Umbilical cord (tissue), 2 donors: ENCODE results near the gene PLA2G4A. TPM values are rescaled to one million over a fixed set of nuclear protein-coding genes. Genes with fewer than 3 reads are reported as not detected.
"Not testable (repeated sequence)": the region's sequence is repeated elsewhere in the genome, so short reads cannot be mapped to it uniquely, and the experiment has no call there.

Source experiments
- DNase-seq: peaks from one replicate; pipeline ENCODE4 v3.0.0-alpha.2; 2015; ENCODE audit warnings: low spot score
- total RNA-seq: library from RNA; depleted of rRNA; stranded (reverse); fragments of >200 nt; gene quantifications from one replicate; pipeline ENCODE4 v1.2.3, GENCODE V29; 2014; ENCODE audit warnings: low replicate concordance; ENCODE audit not compliant: insufficient read depth

The PLA2G4A gene
- total RNA-seq, 1 donor from 2014 or later = 17.8 TPM

DNA sequence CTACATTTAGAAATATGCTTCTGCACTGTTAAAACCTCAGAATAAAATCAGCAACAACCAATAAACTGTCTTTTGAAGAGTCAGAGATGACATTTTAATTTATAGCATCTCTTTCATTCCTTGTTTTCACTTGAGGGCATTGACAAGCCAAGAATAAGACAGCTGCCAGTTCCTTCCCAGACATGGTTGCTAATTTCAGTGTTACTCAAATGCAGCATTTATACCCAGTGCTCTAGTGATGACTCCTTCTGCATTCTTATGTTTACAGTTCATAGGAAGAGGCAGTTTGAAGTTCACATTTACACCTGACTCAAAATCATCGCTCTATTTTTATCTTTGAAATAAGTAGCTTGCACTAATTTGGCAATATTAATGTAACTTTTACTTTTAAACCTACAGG lies 44.9 kb downstream of the PLA2G4A start:
- no peak for DNase-seq

DNA sequence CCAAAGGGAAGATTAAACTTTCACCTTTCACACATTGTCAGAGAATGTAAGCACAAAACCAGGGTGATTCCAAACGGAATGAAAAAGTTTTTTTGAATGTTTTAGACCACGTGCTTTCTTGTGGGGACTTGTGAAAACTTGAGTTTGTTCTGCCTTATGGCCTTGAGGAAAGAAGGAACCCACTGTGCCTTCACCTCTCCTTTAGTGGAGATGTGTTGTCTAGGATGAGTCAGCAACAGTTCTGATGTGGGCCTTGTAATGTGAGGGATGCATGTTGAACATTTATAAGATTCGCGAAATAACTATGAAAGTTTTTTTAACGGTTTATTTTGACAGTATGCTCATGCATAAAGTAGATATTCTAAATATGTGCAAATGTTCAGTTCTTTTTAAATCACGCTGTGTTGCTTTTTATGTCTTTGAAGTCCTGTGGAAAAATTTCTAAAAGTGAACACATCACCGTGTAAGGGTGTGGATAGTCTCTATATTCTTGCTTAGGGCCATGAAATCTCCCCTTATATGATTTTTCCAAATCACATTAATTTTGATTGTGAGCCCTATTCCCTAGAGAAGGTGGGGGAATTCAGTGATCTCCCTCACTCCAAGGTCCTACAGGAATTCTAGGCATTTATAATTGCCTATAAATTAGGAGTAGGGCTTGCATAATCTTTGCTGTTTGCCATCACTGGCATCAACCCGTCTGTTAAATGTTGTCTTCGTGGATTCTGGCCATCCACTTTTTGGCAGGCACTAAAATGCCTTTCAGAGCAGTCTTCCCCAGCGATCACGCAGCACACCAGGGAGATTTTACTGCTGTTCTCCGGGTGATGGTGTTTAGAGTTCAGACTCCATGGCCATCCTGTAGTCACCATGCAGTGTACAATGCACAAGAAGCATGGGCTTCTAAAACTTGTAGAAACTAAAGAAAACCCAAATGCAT lies 47.4 kb downstream of the PLA2G4A start:
- DNase-seq = no peak

DNA sequence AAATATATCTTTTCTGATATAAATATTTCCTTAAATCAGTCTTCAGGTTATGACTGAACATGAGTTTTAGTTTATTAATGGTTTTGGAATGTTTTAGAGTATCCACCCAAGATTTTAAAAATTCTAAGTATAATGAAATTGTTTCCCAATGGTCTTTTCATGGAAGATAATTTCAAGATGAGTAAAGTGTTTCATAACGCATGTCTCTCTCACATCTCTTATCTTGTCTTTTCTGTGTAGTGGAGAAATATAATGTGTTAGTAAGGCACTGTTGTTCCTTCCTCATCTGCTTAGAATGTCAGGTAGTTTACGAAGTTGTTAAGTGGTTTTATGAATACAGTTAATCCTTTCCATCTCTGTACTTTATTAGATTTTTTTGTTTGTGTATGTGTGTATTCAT lies 49.6 kb downstream of the PLA2G4A start:
- no peak for DNase-seq

DNA sequence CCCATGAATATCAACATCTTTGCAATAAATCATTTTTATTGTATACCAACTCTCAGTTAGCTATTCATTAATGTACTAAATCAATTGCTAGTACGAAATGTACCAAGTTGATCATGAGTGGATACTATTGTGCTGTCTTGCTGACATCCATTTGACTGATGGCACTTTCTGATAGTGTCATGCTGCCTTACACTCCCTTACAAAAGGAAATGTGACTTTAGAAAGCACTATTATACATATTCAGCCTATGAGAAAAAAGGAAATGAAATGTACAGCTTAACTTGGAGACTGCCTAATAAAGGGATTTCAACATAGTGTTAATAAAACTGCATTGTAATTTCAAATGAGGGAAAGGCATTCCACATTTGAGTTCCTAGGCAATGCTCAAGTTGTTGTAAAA lies 52.2 kb downstream of the PLA2G4A start:
- peak; percentile 30 for DNase-seq

DNA sequence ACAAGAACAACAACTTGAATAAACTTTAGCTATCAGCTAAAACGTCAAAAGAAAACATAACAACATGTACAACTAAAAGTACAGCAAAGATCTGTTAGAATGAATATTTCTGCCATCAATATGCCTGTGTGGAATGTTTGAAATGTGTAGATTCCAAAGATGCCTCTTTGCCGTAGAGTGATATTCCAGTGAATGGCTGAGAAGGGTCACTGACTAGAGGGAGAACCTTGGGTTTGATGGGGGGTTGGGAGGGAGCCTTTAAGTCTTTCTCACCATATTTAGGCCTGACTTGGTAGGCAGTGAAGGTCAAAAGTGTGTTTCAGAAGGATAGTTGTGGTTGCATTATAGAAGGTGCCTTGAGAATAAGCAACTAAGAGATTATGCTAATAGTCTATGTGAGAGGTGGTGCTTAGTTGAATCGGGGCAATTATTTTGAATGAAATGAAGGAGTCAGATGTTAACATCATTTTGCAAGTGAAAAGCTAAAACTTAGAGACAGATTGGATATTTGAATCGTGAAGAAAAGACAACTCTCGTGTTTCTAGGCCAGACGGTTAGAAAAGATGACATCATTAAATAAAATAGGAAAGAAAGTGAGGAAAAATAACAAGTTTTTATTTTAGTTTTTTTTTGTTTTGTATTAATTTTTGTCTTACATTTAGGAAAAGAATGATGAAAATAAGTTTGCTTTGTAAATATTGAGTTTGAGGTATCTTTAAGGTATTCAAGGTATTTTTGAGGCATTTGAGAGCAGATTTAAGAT lies 53.8 kb downstream of the PLA2G4A start:
- DNase-seq = no peak

DNA sequence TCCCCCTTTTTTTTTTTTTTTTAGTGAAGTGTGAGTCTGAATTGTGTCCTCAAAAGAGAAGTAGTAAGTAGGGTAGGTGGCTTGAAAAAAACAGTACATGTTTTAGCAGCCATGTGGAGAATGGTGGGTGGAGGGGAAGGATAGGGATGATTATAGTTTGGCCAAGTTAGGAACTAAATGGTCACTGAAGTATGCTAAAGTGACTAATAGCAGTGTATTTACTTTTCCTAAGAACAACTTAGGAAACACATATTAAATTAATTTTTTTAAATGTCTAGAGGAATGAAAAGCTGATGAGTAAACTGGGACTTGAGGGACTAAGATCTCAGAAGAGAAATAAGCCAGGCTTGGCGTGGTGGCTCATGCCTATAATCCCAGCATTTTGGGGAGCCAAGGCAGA lies 55.5 kb downstream of the PLA2G4A start:
- DNase-seq = no peak

DNA sequence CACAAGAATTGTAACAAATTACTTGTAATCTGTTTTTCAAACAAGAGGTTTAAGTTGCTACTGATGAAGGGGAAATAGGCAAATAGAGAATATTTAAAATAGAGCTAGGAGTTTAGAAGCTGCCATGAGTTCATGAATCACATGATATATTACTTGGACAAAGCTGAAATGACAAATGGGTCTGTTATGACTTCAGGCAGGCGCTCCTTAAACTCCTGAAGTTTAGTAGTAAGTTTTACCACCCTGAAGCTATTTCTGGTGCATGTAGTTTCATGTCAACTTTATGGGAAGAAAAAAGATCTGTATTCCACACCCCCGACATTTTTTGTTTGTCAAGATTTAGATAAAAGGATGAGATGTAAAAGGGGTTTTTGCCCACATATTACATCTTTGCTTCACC lies 58.5 kb downstream of the PLA2G4A start:
- peak; percentile 74 for DNase-seq

DNA sequence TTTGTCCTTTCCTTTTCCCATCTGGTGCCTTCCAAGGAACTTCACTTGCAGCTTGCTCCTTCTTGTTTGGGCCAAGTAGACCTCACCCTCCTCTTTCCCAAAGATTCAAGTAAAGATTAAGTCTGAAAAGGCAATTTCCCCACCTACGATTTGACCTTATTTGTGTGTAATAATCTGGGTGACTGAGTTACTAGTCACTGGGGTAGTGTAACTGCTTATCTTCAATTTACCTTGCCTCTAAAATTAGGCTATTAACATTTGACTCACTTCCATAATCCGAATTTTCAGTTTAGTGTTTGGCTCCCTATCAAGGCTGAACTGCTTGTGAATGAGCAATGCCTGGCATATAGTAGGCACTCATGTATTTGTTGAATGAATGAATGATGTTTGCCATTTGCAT lies 59.6 kb downstream of the PLA2G4A start:
- DNase-seq = no peak

DNA sequence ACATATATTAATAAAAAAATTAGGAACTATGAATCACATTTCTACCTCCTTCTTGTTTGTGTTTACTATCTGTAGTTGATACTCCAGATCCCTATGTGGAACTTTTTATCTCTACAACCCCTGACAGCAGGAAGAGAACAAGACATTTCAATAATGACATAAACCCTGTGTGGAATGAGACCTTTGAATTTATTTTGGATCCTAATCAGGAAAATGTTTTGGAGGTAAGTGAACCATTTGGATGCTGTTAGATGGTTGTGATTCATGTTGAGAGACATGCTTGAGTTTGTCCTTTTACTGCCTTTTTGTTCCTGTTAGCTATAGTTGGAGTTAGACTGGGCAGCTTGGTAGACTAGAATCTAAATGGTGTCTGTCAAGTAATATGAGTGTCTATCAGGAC lies 64.2 kb downstream of the PLA2G4A start:
- DNase-seq = no peak

DNA sequence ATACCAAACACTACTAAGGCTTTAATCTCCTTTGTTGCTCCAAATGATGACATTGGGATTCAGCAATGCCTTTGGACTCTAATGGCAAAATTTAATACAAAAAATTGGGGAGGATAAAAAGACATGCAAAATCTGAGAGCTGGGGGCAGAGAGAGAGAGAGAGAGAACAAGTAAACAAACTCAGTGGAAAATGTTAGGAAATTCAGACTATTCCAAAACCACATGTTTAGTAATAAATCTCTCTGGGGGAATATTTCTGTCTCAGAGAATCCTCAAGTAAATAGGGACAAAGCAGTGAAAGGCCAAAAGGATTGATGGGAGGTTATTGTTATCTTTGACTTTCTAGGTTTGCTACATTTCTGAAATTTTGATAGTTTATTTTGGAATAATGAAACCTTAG lies 65.7 kb downstream of the PLA2G4A start:
- DNase-seq = no peak

DNA sequence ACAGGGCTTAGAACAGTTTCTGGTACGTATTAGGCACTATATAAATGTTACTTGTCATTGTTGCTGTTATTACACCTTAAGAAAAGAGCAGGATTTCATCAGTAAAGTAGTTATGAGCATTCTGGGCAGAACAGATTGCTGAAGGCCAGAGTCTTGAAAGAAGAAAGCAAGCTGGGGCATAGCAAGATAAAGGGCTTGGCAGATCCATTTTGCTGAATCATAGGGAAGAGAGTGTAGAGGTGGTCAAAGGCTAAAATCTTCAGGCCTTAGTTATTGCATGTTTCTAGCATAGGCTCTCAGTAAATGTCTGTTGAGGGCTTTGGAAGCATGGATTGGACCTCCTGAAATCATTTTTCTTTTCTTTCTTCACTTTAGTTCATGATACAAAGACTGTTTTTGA lies 67.5 kb downstream of the PLA2G4A start:
- DNase-seq = peak; percentile 24

DNA sequence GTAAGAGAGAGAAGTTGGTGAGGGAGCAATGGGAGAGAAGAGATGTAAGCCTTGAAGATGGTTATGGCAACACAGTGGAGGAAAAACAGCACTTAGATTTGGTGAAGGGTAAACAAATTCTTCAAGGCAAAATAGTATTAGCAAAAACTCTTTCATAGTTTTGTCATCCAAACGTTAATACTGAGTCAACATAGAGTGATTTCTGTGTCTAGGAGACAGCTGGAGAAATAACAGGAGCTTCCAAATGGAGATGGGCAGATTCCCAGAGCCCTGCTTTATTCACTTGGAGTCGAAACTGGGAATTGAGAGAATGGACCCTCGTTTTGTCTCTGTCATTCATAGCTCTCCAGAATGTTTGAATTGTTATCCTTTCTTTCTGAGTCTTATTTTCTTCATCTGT lies 68.3 kb downstream of the PLA2G4A start:
- no peak for DNase-seq

DNA sequence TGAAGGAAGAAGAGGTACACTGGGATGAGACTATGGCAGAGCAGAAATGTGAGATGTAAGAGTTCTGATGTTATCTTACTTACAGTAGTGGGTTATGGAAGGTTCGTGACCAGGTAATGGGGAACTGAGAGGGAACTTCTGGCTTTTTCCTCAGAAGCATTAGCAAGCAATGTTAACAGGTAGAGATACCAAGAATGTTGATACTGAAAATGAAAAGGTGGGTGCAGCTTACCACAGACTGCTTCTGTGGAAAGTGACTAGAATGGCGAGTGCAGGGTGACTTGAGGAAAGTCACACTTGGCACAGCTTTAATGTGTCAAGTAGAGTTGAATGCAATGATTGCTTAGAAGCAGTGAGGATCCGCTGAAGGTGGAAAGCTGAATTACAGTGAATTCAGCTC lies 70.8 kb downstream of the PLA2G4A start:
- DNase-seq = no peak

DNA sequence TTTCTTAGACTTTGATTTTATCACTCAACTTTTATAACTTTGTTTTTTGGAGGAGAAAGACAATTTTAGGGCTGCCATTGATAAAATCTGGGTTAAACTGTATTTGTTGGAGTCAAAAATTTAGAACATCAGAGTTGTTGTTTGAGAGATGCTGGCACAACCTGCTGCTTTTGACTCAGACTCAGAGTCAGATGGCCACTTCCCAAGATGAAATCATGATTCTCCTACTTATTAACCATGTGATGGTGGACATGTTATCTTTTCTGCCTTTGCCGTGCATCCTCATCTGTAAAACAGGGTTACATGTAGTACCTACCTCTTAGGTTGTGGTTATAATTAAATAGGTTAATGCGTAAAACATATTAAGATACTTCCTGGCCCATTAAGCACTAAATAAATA lies 71.2 kb downstream of the PLA2G4A start:
- no peak for DNase-seq

DNA sequence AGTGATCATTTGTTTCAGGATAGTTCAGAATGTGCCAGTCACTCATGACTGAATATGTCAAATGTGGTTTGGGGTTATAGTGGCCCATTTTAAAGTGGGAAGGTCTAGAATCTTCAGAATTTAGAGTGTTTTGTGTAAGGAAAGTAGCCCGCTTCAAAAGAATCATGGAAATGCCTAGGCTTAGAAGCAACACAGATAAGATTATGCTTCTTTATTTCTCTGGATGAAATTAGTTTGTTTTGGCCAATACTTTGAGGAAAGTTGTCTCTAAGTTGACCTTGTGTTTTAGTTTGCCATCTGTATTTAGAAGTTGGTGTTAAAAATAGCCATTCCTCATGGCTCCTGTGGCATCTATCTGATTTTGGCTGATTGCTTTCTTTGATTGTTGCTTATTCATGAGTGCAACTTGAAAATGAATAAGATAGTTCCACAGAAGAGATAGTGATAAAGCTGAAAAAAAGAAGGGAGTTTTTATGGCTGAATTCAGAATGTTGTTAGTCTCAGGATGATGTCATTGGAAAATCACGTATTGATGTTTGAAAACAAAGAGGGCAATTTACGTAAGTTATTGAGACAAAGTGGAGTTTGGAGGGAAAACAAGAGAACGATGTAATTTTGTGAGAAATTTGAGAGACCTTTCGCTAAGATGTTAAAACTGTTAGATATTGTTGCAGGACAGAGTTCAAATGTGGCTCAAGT lies 71.9 kb downstream of the PLA2G4A start:
- no peak for DNase-seq

DNA sequence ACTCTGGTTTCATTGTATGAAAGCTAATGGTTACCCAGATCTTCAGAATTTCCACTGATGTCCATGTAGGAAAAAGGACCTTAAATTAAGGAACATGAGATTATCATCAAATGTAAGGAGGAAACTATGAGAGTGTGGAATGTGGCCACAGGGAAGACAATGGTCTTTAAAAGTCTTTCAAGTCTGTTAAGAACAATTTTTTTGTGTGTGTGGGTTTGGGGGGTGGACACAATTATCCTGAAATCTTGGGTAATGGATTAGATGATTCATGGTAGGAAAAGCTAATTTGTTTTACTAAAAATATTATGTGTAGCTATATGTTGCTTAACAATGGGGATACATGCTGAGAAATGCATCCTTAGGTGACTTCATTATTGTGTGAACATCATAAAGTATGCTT lies 72.9 kb downstream of the PLA2G4A start:
- no peak for DNase-seq

DNA sequence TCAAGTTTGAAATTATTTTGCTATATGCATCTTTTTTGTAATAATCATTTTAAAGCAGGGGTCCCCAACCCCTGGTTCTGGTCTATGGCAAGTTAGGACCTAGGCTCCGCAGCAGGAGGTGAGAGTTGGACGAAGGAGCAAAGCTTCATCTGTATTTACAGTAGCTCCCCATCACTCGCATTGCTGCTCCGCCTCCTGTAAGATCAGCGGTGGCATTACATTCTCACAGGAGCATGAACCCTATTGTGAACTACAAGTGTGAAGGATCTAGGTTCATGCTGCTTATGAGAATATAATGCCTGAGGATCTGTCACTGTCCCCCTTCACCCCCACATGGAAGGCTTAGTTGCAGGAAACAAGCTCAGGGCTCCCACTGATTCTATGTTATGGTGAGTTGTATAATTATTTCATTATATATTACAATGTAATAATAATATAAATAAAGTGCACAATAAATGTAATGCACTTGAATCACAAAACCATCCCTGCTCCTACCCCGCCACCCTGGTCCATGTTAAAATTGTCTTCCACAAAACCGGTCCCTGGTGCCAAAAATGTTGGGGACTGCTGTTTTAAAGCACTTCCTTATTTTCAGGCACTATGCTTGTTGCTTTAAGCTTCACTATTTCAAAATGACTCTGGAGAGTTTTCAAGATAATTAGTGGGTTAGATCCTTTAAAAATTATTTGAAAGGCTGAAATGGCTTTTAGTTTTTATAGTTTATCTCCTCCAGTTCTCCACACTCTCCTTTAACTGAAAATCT lies 74.8 kb downstream of the PLA2G4A start:
- no peak for DNase-seq

DNA sequence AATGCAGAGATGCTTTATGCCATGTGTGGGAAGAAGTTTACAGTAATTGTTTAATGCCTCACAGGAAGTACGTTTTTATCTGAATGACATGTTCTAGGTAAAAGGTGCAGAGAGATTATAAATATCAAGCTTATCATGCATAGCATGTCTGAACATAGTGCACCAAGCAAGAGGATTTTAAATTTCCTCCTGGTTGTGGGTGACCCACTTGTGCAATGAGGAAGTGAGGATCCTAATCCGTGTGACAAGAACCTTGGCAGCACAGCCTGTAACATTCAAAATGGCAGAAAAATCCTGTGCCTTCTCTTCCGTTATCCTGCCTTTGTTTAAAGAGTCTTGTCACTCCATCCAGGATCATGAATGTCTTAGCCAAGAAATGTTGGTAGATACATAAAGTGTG lies 75.6 kb downstream of the PLA2G4A start:
- no peak for DNase-seq

DNA sequence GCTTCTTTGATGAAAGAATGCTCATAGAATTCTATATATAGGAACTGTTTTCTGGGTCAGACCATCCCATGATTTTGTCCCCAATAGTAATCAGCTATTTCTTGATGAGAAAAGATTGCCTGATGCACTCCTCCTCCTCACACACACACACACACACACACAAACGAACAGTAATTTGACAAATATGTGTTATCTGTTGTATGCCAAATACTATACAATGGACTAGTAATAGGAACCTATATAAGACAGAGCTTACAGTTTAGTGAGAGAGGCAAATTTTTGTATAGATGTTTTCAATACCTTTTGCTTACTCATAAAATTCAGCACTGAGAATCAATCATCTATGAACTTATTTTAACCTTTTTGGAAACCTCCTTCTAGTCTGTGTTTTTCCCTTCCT lies 76.8 kb downstream of the PLA2G4A start:
- DNase-seq = no peak

DNA sequence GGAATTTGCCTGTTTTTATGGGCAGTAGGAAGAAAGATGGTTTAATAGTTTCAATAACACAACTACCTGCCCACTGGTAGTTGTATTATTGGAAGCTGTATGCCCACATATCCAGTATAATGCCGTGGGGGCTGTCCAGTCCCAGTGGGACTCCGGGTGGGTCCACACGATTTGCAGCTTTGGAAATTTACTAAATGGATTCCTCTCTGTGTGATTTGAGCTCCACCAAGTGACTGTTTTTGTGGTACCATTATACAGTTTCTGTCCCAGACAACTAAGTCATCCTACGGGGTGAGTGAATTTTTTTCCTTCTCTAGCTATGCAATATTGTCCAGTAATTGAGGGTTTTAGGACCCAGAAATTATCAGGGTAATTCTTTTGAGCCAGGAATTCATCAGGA lies 86.8 kb downstream of the PLA2G4A start:
- no peak for DNase-seq

DNA sequence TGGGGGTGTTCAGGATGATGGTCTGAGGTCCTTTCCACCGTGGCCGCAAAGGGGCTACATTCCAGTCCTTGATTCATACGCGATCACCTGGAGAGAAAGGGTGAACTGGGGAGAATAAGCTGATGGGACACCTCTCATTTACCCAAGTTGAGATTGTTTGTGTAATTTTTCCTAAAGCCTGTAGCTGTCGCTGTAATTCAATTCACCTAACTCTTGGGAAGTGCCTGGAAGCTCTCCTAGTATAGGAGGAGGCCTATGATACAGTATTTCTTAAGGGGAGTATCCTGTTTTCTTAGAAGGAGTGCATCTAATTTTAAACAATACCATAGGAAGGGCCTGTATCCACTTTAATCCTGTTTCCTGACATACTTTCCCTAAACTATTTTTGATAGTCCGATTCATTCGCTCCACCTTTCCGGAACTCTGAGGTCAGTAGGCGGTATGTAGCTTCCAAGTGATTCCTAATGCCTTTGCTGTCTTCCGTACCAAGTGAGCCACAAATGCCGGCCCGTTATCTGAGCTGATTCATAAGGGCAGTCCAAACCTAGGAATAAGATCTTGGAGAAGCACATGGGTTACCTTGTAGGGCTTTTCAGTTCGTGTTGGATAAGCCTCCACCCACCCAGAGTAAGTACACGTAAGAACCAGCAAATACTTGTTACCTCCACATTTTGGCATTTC lies 88.5 kb downstream of the PLA2G4A start:
- DNase-seq = not testable (repeated sequence)
